ENCODE data around the gene CTRB1.

Gene CTRB1

DNA sequence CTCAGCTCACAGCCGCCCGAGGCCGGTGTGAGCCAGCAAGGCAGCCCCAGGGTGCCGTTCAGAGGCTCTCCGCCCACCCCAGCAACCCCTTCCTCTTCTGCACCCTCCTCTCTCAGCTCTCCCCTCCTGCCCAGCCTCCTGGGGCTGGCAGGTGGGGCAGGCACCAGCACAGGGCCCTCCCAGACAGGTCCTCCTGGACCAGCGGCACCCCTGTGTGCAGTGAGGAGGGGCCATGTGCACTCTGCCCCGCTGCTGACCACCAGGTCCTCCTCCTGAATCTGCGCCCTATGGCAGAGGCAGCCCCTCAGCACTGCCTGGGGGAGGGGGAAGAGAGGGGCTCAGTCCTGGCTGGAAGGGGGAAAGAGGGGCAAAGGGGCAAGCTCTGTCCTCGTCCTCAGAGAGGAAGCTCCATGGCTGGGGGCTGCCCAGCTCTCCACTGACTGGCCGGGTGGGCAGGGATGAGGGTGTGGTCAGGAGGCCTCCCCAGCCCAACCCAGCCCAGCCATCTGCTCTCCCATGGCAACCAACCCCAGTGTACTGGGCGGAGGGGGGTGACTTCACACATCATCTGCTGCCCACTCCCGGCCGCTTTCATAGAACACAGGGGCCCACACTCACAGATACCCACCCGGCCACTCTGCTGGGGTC lies 38.0 kb downstream of the CTRB1 start:
- TF ChIP-seq ZBTB7A (IDR thresholded peaks at IDR 0.05; ENCODE audit: low read depth) (no peak), NFIC (IDR thresholded peaks at IDR 0.05) (no peak), CREB1 (IDR thresholded peaks at IDR 0.05; ENCODE audit: low read depth) (no peak), FOXM1 (IDR thresholded peaks at IDR 0.05; ENCODE audit: borderline replicate concordance, low read depth) (no peak), EP300 (IDR thresholded peaks at IDR 0.05; ENCODE audit: borderline replicate concordance) (no peak)
- TF ChIP-seq, protein P1, sequence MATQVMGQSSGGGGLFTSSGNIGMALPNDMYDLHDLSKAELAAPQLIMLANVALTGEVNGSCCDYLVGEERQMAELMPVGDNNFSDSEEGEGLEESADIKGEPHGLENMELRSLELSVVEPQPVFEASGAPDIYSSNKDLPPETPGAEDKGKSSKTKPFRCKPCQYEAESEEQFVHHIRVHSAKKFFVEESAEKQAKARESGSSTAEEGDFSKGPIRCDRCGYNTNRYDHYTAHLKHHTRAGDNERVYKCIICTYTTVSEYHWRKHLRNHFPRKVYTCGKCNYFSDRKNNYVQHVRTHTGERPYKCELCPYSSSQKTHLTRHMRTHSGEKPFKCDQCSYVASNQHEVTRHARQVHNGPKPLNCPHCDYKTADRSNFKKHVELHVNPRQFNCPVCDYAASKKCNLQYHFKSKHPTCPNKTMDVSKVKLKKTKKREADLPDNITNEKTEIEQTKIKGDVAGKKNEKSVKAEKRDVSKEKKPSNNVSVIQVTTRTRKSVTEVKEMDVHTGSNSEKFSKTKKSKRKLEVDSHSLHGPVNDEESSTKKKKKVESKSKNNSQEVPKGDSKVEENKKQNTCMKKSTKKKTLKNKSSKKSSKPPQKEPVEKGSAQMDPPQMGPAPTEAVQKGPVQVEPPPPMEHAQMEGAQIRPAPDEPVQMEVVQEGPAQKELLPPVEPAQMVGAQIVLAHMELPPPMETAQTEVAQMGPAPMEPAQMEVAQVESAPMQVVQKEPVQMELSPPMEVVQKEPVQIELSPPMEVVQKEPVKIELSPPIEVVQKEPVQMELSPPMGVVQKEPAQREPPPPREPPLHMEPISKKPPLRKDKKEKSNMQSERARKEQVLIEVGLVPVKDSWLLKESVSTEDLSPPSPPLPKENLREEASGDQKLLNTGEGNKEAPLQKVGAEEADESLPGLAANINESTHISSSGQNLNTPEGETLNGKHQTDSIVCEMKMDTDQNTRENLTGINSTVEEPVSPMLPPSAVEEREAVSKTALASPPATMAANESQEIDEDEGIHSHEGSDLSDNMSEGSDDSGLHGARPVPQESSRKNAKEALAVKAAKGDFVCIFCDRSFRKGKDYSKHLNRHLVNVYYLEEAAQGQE (IDR thresholded peaks at IDR 0.05; ENCODE audit: low read depth): no peak
- TF ChIP-seq, protein P2, sequence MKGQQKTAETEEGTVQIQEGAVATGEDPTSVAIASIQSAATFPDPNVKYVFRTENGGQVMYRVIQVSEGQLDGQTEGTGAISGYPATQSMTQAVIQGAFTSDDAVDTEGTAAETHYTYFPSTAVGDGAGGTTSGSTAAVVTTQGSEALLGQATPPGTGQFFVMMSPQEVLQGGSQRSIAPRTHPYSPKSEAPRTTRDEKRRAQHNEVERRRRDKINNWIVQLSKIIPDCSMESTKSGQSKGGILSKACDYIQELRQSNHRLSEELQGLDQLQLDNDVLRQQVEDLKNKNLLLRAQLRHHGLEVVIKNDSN (IDR thresholded peaks at IDR 0.05): no peak

DNA sequence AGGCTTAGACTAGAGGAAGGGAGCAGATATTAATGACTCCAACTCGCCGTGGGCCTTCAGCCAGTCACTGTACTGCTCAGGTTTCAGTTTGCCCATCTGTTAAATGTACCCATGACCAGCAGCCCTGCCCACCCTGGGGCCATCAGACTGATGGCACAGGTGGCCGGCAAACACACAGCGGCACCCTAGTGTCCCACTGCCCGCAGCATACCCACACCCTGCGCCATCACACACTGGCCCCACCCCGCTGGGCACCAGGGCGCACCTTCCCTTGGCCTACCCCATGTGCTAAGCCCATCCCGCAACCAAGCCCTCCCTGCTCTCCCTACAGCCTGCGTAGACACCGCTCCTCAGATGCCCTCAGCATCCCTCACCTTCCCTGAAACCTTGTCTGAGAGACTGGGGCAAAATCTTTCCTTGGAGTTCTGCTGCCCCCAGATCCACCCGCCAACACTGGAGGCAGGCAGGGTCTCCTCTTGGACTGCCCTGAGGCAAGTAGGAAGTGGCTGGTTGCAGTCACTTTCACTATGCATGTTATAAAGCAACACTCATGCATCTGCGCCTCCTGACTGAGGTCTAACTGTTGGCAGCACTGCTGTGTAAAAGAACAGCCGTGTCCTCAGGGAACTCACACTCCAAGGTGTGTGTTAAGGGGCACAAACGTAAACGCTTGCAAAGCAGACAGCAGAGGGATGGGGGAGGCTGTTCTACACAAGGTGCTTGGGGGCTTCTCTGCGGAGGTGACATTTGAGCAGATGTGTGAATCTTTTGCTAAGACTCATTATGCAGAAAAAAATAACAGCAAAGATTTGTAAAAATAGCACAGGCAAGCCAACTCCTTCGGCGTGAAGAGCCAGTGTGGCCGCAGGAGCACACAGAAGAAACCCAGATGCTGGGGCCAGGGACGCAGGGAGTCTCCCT lies 39.4 kb downstream of the CTRB1 start:
- no peak for TF ChIP-seq RAD21 (IDR thresholded peaks at IDR 0.05; ENCODE audit: low read depth)
- TF ChIP-seq, protein P2 (IDR thresholded peaks at IDR 0.05): no peak
- no peak for TF ChIP-seq TAF1 (IDR thresholded peaks at IDR 0.05; ENCODE audit: low read depth)
- no peak for TF ChIP-seq EP300 (IDR thresholded peaks at IDR 0.05; ENCODE audit: borderline replicate concordance)
- no peak for TF ChIP-seq FOXM1 (IDR thresholded peaks at IDR 0.05; ENCODE audit: borderline replicate concordance, low read depth)

DNA sequence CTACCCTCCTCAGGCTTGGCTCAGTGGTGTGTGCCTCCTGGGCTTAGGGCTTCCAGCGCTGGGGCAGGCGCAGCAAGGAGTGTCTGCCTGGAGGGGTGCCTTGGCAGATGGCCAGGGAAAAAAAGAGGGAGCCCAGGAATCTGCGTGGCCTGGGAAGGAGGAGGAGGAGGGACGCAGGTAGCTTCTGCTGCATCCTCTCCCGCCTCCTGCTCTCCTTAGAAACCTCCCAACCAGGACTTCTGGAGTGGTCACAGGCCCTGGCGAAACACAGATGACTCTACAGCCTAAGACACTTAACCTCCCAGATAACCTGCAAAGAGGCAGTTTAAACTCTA lies 40.0 kb downstream of the CTRB1 start:
- TF ChIP-seq NFIC (IDR thresholded peaks at IDR 0.05) (0 out of 2 replicates have a peak, but pooled peaks have one; percentile 43), TAF1 (IDR thresholded peaks at IDR 0.05; ENCODE audit: low read depth) (no peak)
- TF ChIP-seq, protein P2 (IDR thresholded peaks at IDR 0.05): no peak

DNA sequence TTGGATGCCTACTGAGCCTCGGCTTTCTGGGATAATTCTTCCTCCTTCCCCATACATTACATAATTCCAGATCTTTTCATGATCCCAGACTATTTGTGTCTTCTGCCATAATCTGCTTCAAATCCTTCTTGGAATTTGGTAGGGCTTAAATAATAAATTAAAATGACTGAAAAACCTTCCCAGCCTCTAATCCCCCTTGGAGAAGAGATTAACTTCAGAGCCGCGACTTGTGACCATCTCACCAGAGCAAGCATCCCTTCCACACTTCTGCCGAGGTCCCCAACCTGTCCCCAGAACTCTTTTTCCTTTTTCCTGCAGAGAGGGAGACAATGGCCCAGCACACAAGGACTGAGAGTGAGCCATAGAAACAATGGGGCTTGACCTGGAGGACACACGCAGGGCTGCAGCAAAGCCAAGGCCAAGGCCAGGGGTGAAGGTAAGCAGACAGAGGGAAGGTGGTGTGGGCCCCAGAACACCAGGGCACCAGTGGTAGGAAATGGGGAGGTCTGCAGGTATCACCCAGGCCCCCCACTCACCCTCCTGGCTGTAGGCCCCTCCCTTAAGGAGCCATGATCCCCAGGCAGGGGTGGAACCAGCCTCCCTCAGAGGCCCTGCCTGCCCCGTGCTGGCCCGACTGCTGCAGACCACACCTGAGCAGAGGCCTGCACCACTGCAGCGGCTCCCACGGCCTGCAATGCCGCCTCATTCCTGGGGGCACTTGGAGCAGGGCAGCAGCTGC lies 42.2 kb downstream of the CTRB1 start:
- TF ChIP-seq TCF12 (IDR thresholded peaks at IDR 0.05; ENCODE audit: low read depth): no peak
- TF ChIP-seq ZBTB7A (IDR thresholded peaks at IDR 0.05; ENCODE audit: low read depth): no peak

DNA sequence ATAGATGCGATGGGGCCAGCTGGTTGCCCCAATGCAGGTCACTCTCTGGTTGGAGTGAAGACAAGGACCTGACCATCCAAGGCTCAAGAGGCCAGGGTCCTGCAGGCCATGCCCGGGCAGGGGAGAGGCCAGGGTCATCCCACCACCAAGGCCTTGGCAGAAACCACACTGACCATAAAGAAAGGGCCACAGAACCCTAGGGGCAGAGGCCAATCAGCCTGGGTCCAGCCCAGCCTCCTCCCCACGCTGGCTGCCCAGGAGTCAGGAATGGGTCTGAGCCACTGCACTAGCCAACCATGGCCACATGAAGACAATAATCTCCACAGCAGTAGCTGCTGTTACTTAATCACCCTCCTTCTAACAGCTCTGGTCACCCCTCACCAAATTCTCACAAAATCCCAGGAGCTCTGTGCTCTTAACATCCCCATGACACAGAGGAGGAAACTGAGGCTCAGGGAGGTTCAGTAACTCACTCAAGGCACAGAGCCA lies 42.8 kb downstream of the CTRB1 start:
- TF ChIP-seq CEBPB (IDR thresholded peaks at IDR 0.05) (no peak), YY1 (IDR thresholded peaks at IDR 0.05; ENCODE audit: low read depth) (no peak), RAD21 (IDR thresholded peaks at IDR 0.05; ENCODE audit: low read depth) (no peak)

DNA sequence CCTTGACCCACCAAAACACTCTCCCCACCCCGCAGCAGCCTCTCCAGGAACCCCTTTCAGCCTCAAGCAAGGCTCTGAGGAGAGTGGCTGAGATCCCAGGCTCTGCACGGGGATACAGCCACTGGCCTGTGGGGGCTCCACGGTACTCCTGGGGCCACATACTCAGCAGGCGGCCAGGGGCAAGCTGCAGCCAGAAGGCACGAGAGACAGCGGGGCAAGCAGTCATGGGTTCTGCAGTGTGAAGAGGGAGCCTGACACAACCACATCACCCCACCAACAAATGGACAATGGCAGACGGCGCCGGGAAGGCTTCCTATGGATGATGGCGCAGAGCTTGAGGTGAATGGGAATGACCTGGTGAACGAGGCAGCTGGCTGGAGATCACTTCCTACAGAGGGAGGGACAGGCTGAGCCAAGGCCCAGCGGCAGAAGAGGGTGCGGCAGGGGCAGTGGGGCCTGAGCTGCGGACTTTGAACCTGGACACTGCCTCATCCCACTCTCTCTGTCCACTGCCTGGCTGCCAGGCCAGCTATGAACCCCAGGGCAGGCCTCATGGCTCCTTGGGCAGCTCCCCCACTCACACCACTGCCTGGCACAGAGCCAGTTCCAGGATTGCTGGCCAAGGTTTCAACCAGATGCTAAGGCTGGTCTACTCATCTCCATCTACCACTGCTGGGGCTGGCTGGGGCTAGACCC lies 43.5 kb downstream of the CTRB1 start:
- TF ChIP-seq RAD21 (IDR thresholded peaks at IDR 0.05; ENCODE audit: low read depth) (no peak), EGR1 (IDR thresholded peaks at IDR 0.05) (no peak), YY1 (IDR thresholded peaks at IDR 0.05; ENCODE audit: low read depth) (no peak), NFIC (IDR thresholded peaks at IDR 0.05) (no peak), ZBTB7A (IDR thresholded peaks at IDR 0.05; ENCODE audit: low read depth) (no peak), TEAD4 (IDR thresholded peaks at IDR 0.05) (no peak), CREB1 (IDR thresholded peaks at IDR 0.05; ENCODE audit: low read depth) (no peak), TCF12 (IDR thresholded peaks at IDR 0.05; ENCODE audit: low read depth) (no peak), EP300 (IDR thresholded peaks at IDR 0.05; ENCODE audit: borderline replicate concordance) (no peak), FOXM1 (IDR thresholded peaks at IDR 0.05; ENCODE audit: borderline replicate concordance, low read depth) (no peak), CEBPB (IDR thresholded peaks at IDR 0.05) (no peak)
- TF ChIP-seq, protein P2 (IDR thresholded peaks at IDR 0.05): no peak
- TF ChIP-seq, protein P1 (IDR thresholded peaks at IDR 0.05; ENCODE audit: low read depth): no peak
- TF ChIP-seq, protein P3, sequence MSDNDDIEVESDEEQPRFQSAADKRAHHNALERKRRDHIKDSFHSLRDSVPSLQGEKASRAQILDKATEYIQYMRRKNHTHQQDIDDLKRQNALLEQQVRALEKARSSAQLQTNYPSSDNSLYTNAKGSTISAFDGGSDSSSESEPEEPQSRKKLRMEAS (IDR thresholded peaks at IDR 0.05): no peak

All from Ishikawa (cell line).